ENCODE data around the gene DTD2. TPM values are rescaled to one million over a fixed set of nuclear protein-coding genes. Genes with fewer than 3 reads are reported as not detected.

Gene DTD2
- total and polyA plus RNA-seq, 2 donors (not counting 1 experiment from before 2014, with no cell fraction given), result 11.9 to 14.1 TPM

DNA sequence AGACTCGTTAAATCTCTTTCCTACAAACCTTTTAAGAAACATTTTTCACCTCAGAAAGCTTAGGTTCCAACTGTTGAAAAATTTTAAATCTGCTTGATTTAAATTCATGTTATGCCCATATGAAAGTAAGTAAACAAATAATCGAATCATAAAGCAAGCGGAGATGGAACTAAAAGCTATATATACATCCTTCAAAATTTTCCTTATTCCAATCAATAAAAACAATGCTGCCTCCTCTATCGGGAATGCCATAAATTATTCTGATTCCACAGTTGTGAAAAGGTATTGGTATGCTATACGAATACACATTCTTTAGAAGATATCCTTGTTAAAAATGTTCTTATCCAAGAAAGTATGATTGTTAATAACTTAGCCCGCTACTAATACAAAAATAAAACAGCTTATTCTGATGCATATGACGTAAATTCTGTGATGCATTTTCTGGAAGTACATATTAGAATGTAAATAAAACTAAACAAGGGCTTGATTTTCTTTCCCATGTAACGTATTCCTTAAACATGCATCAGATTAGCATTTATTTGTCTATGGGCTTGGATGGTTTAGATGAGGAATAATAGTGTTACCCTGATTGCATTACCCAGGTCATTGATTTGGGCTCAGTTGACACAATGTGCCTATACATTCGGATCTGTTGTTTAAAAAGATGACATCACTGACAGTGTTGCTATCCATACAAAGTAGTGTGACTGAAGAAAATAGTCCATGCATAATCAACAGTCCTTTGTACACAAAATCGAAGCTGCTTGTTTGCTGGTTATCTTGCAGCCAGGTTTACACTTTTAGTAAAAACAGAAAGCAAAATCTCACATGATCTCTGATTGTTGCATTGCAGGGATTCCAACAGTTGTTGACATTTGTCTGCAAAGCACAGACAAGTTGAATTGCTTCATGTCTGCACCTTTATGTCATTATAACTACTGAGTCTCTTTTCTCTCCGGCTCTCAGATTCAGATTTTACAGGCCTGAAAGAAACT, 656 bp upstream of the DTD2 start:
- H2AFZ ChIP-seq (ENCODE audit: insufficient read depth, low read depth, low read length, poor library complexity, severe bottlenecking), result peak overlapping the region; percentile 93
- H3K27ac Mint-ChIP-seq, result peak overlapping the region; percentile 93
- peak overlapping the region; percentile 89 for H3K4me2 ChIP-seq (replicated peaks; ENCODE audit: low read depth, low read length, poor library complexity, severe bottlenecking)
- peak overlapping the region; percentile 98 for H3K4me3 Mint-ChIP-seq
- no peaks in the 10 kb centered on the region for H3K36me3 ChIP-seq (replicated peaks in 1 of 2; ENCODE audit: control extremely low read depth in 1 of 2, control insufficient read depth in 1 of 2, extremely low read depth in 1 of 2, insufficient read depth in 2 of 2, low read length in 1 of 2)
- H3K4me1 Mint-ChIP-seq, result peaks cover 32% of the 10 kb centered on the region
- H3K4me1 ChIP-seq (ENCODE audit: control insufficient read depth in 2 of 2, insufficient read depth in 2 of 2, low read length in 2 of 2), result peaks cover 8 to 13% of the 10 kb centered on the region in 2 donors
- intact Hi-C loops (cut with micrococcal nuclease), result loop anchor here (1.0 to 10.0 kb wide), 8 partner anchors 38 to 903 kb away; partner anchors contain the start of genes ARHGAP5, G2E3, HEATR5A and NUBPL
- peak overlapping the region; percentile 72 to 82 for H3K27ac ChIP-seq (ENCODE audit: low read length in 2 of 2)
- ATAC-seq (ENCODE audit: low read depth) (no peak), DNase-seq (peak; percentile 6)
- no peaks in the 10 kb centered on the region for H3K9me3 Mint-ChIP-seq (ENCODE audit: insufficient read depth)
- POLR2A ChIA-PET, result interaction anchor here (0.6 to 1.9 kb wide), 3 partner anchors 38 to 250 kb away, joined by 3 to 20 read pairs (median 4); partner anchors contain the start of genes HEATR5A and HECTD1
- H3K27me3 Mint-ChIP-seq, result no peaks in the 10 kb centered on the region
- peak overlapping the region in 4 of 5 experiments; percentile 63 to 87 (median 70) for H3K4me3 ChIP-seq (ENCODE audit: control extremely low read depth in 1 of 5, extremely low read depth in 1 of 5, insufficient read depth in 1 of 5, low read depth in 2 of 5, low read length in 4 of 5)
- WGBS (ENCODE audit: insufficient coverage), result 55% methylated on average over 1 of the region's 11 CpGs
- no peaks in the 10 kb centered on the region for H3K27me3 ChIP-seq (replicated peaks in 1 of 4; ENCODE audit: control extremely low read depth in 1 of 4, control insufficient read depth in 3 of 4, insufficient read depth in 4 of 4, low read length in 3 of 4)
- TF ChIP-seq EZH2 (IDR thresholded peaks at IDR 0.05; ENCODE audit: borderline replicate concordance, insufficient read depth, low read depth, low read length, poor library complexity, severe bottlenecking), result no peak
- TF ChIP-seq, protein P1, sequence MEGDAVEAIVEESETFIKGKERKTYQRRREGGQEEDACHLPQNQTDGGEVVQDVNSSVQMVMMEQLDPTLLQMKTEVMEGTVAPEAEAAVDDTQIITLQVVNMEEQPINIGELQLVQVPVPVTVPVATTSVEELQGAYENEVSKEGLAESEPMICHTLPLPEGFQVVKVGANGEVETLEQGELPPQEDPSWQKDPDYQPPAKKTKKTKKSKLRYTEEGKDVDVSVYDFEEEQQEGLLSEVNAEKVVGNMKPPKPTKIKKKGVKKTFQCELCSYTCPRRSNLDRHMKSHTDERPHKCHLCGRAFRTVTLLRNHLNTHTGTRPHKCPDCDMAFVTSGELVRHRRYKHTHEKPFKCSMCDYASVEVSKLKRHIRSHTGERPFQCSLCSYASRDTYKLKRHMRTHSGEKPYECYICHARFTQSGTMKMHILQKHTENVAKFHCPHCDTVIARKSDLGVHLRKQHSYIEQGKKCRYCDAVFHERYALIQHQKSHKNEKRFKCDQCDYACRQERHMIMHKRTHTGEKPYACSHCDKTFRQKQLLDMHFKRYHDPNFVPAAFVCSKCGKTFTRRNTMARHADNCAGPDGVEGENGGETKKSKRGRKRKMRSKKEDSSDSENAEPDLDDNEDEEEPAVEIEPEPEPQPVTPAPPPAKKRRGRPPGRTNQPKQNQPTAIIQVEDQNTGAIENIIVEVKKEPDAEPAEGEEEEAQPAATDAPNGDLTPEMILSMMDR (IDR thresholded peaks at IDR 0.05), result no peak
- peaks cover 15% of the 10 kb centered on the region for H3K79me2 ChIP-seq (ENCODE audit: control insufficient read depth, insufficient read depth, low read length)
- no peaks in the 10 kb centered on the region for H3K9me3 ChIP-seq (ENCODE audit: control extremely low read depth in 1 of 3, control insufficient read depth in 2 of 3, insufficient read depth in 1 of 3, low read length in 2 of 3)
- peak overlapping the region; percentile 83 for H3K9ac ChIP-seq (ENCODE audit: low read length)
- CTCF ChIA-PET, result interaction anchor here (0.8 to 2.2 kb wide), 9 partner anchors 9 to 797 kb away, joined by 3 to 10 read pairs (median 3); partner anchors contain the start of gene HEATR5A
- no peaks in the 10 kb centered on the region for H4K20me1 ChIP-seq (ENCODE audit: control insufficient read depth, insufficient read depth, low read length, poor library complexity, severe bottlenecking)

Measured in B cell (primary cell).